GM21723 (cell line): Measurements from ENCODE around the gene APBB3.

Experiments
- ATAC-seq: cut with Tn5 transposase; IDR thresholded peaks from one replicate; pipeline ENCODE4 v1.9.1; 2021; ENCODE audit warnings: mild to moderate bottlenecking, moderate library complexity; ENCODE audit not compliant: unreplicated experiment

APBB3 gene

DNA sequence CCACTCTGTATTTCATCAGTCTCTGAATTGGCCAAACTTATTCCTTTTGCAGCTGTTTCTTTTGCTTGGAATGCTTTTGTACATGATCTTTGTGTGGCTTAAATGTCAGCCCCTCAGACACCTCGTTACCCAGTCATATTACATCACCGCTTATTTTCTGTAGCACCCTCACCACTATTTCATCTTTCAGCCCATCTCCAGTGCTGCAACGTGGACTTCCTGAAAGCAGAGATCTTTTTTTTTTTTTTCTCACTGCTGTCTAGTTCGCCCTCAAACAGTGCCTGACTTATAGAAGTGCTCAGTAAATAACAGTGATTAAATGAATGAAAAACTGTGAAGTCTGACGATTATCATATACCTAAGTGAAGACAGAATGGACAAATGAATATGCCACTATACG lies 8.0 kb downstream of the APBB3 start:
- no peak for ATAC-seq

DNA sequence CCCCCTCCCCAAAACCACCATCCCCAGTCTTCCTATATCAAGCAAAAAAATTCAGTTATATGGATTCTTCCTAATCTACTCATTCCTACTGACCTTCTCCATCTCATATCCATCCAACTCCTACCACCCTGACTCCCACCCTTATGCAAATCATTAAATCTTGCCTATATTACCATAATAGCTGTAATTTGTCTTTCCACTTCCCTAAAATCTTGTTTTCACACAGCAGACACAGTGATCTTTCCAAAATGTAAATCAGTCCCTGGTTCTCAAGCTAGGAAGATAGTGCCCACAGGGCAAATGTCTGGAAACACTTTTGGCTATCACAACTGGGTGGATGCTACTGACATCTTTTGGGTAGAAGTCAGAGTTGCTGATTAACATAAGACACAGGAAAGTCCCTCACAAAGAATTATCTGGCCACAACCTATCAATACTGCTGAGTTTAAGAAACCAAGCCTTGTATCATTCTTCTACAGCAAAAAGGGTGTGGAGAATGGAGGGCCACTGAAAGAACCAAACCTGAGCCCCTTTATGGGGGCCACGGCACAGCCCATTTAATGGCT lies 8.6 kb downstream of the APBB3 start:
- ATAC-seq: no peak

DNA sequence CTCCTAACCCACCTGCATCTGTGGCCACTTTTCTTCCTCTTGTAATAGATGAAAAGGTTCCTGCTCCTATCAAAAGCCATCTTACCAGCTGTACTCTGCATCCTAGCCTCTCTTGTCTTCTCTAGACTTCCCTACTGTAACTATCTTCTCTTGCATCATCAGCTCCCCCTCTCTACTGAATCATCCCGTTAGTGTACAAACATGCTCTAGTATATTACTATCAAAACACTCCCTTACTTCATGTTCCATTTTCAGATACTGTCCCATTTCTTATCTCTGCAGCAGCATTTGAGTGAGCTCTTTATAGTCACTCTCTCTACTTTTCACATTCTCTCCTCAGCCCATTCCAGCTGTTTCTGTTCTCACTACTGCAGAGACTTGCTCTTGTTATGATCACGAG lies 9.9 kb downstream of the APBB3 start:
- no peak for ATAC-seq

DNA sequence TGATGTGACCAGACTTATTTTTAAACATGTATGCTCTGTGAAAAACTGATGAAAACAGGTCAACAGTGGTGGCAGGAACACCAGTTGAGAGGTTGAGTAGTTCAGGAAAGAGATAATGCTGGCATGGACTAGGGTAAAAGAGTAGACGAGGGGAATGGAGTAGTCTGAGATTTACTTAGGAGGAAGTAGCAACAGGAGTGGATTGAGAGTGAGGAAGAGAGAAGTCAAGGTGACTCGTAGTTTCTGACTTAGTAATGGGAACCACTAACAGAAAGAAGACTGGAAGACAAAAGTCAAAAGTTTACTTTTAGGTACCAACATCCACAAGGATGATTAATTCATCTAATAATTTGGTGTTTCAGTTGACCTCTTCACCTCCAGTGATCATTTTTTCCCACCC lies 10.7 kb downstream of the APBB3 start:
- ATAC-seq: no peak

DNA sequence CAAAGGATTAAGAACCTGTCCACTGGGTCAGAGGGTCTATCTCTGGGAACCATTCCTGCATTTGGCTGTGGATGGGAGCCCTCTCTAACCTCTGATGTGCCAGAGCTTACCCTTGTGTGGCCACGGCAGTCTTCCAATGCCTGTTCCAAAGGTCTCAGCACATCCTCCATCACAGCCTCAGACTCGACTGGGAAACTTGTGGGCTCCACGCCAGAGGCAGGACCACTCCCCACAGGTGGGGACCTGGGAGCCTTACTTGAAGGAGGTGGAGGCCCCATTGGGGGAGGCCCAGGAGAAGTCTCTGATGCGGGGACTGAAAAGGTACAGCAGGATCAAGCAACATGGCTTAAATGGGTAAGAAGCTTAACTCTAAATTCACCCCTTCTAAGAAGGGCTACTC lies 12.5 kb downstream of the APBB3 start:
- no peak for ATAC-seq

DNA sequence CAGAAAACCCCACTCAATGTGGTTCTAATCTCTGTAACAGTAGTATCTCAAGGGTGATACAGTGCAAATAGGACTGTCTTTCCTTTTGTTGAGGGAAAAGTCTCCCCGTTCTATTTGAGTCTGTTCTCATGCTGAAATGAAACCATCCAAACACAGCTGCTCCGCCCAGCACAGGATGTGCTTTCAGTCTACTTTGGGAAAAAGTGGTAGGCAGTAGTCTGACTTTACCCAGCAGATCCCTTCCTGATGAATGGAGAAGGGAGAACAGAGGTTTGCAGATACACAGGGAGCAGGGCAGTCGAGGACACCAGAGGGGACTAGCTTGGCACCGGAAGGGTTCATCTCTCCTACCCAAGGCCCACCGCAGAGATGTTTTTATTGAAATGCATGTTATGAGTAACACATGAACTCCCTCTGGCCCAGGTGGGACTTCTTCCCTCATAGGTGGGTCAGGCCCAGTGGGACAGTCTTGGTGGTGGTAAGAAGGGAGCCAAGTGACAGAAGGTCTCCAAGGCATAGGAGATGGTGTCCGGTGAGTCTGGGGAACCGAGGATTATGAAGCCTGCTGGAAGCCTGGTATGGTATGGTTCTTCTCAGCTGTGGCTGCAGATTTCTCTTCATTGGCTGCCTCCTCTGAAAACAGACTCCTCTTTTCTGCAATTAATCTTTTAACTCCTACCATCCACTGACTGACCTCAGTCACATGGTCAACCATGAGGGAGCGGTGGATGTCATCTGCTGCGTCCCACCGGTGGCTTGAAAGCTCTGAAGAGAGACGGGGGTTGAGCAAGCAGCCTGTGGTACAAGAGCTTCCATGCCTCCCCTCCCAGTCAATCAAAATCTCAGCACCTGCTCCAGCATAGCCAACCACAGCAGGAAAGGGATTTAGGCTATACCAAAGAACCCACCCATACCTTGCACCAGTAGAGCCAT lies 14.0 kb downstream of the APBB3 start:
- ATAC-seq: no peak

DNA sequence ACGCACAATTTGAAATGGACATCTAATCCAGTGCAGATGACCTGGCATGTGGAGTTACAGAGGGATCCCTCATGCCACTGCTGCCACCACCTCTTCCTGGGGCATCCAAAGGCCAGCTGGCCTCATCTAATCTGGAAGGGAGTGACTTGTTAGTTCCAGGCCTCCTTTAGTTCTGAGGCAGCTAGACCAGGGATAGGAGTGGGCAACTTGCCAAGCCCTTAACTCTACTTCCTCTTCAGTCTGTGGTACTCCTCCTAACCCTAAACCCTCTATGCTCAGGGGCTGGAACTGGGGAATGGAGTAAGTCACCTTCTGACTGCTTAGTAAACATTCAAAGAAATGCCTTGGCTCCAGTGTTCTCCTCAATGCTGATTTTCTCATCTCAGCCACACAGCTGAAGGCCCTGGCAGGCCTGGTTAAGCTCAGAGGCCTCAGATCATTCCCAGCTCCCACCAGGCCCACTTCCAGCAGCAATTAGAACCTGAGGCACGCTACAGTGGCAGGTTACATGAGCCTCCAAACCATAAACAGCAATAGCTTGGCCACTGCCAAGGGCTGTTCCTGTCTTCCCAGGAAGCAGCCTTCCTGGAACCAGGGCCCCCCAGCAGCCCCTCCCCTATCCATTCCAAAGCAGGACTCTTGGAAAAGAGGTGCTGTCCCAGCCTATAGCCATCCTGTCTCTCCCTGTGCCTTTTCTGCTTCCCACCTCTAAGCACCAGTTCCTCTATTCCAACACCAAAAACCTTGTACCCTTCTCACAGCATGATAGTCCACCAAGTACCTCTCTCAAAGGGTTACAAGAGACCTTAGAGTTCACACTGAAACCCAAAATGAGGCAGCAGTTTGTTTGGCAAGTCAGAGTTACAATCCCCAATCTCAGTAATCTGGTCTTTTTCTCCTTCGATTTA lies 14.9 kb downstream of the APBB3 start:
- no peak for ATAC-seq

DNA sequence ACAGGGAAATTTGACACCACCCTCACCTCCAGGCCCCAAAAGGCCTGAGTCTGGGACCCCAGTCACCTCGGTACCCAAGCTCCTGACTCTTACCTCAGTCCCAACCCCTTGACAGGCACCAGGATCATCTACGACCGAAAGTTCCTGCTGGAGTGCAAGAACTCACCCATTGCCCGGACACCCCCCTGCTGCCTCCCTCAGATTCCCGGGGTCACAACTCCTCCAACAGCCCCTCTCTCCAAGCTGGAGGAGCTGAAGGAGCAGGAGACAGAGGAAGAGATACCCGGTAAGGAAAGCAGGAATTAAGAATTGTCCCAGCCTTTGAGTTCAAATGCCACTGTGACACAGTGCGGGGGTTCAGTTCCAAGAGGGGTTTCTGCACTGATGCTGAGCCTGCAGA lies 15.6 kb downstream of the APBB3 start:
- no peak for ATAC-seq

DNA sequence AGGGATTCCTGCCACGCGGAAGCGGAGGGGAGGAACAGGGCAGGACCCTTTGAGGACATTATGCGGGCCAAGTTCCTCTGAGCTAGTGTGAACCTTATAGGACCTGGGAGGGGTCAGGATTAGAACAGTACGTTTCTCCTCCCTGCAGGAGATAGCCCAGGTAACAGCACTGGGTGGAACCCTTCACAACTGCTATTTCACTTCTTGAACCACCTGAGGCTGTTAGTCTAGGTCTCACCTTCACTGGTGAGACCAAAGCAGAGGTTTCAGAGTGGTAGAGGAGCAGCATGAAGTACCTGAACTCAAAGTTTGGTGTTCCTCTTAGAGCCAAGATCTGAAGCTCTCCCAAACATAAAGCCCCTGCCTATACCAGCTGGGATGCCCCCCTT lies 16.1 kb downstream of the APBB3 start:
- no peak for ATAC-seq

DNA sequence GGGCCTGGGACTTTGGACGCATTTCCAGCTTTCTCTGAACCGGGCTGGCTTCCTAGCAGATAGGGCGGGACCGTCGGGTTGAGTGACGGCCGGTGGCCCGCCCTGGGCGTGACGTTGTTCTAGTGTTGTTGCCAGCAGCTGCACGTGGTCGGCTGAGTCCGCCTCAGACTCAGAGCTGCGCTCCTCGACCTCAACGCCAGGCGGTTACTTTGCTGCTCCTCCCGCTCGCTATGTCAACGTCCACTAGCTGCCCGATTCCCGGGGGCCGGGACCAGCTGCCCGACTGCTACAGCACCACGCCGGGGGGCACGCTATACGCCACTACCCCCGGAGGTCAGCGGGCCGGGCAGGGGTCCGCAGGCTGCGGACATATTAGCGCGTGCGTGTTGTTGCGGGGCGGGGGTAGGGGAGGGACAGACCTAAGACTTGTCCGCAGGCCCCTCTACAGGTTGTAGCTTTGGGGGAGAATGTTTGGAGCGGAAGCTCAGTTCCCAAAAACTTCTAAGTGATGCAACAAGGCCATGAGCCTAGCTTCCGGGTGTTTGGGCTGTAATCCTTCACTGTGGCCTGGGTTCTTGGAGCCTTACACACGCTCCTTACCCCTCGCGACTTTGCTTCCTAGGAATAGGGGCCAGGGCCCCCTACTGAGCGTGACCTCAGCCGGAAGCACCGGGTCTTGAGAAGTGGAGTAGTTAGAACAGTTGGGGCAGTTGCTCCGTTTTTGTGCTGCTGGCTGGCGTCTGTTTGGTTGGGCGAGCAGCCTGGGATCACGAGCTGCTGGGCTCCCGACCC lies 16.7 kb downstream of the APBB3 start, which contains the start of gene EIF4EBP3:
TSS of gene EIF4EBP3 (plus strand) at position 155 of the 792 bp plus-strand sequence. CDS start at position 231, 76 bp downstream.
- peak; percentile 98 for ATAC-seq

DNA sequence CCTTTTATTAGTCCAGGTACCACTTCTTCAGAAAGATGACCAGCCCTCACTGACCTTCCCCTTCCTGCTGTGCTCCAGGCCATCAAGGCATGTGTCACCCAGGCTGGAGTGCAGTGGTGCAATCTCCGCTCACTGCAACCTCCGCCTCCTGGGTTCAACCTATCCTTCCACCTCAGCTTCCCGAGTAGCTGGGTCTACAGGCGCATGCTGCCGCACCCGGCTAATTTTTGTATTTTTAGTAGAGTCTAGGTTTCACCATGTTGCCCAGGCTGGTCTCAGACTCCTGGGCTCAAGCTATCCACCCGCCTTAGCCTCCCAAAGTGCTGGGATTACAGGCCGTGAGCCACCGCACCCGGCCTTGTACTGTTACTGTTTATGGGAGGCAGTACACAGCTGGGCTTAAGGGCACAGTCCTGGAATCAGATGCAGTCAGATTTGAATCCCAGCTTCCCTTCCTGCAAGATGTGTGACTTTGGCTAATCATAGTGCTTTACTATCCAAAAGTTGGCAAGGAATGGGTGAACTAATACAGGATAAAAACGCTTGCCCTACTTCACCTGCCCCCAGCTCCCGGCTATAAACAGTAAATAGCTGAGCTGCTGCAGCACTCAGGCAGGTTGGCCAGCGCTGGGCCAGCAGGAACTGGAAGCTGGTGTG lies 17.4 kb downstream of the APBB3 start:
- ATAC-seq: no peak

DNA sequence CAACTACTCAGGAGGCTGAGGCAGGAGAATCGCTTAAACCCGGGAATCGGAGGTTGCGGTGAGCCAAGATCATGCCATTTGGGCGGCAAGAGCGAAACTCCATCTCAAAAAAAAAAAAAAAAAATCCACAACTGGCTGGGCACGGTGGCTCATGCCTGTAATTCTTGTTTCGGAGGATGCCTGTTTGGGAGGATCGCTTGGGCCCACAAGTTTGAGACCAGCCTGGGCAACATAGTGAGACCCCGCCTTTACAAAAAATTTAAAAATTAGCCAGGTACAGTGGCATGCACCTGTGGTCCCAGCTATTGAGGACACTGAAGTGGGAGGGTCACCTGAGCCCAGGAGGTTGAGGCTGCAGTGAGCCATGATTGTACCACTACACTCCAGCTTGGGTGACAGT lies 18.8 kb downstream of the APBB3 start:
- ATAC-seq: no peak

DNA sequence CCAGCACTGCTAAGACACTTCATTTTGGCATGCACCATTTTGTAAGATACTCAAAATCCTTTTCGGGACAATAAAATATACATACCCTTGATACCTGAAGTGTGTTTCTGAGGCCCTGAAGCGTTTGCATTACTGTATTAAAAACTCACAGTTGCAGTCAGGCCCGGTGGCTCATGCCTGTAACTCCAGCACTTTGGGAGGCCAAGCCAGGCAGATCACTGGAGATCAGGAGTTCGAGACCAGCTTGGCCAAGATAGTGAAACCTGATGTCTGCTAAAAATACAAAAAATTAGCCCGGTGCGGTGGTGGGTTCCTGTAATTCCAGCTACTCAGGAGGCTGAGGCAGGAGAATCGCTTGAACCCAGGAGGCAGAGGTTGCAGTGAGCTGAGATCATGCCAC lies 19.4 kb downstream of the APBB3 start:
- no peak for ATAC-seq

DNA sequence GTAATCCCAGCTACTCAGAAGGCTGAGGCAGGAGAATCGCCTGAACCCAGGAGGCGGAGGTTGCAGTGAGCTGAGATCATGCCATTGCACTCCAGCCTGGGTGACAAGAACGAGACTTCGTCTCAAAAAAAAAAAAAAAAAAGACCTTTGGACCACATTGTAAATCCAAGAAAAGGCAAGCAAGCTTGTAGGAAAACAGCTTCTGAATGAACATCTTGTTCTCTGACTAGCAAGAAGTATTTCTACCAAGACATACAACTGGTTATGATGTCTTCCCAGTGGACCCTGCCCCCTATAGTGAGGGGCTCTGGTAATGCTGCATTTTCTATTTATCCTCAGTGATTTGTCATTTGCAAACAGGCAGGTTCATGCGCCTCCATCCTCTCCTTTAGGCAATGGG lies 21.4 kb downstream of the APBB3 start:
- ATAC-seq: no peak

DNA sequence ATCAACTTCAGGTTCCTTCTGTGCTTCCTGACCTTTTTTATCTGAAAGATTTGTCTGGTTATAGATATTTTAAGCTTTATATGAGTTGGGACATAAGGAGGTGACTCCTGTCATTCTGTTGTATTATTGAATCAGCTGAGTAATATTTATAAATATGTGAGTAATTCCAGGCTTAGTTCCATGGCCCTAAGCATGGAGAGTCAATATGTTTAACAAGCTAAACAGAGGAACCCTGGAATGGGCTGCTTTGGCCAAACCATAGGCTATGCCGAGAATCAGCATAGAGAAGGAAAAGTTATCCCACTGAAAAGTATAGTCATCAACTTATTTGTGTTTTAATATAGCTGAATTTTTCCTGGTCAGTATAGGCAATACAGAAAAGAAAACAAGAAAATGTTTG lies 24.2 kb downstream of the APBB3 start:
- ATAC-seq: no peak

DNA sequence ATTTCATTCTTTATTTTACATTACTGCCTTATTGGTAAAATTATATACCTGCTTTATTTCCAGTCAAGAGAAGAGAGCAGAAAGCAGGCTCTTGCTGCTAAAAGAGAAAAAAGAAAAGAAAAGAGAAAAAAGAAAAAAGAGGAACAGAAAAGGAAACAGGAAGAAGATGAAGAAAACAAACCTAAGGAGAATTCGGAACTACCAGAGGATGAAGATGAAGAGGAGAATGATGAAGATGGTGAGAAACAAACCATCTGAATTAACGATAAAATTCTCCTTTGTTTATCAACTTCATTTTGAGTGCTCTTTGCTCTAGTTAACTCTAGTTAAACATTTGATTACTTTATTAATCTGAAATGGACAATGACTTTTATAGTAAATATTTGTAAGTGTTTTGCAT lies 40.4 kb downstream of the APBB3 start:
- no peak for ATAC-seq

DNA sequence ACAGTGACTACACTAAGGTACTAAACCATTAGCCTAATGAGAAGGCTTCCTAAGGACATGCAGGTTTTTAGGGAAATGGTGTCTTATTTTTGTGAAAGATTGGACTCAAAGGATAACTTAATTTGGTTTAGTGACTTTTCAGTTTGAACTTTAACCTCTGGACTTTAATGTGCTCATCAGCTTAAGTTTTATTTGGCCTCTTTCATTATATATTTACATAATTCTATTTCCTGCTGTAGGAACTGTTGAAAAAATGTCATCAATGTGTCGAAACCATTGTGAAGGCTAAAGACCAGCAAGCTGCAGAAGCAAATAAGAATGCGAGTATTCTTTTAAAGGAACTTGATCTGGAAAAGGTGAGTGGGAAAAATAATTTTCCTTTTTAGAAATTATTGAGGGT lies 51.3 kb downstream of the APBB3 start:
- ATAC-seq: no peak

DNA sequence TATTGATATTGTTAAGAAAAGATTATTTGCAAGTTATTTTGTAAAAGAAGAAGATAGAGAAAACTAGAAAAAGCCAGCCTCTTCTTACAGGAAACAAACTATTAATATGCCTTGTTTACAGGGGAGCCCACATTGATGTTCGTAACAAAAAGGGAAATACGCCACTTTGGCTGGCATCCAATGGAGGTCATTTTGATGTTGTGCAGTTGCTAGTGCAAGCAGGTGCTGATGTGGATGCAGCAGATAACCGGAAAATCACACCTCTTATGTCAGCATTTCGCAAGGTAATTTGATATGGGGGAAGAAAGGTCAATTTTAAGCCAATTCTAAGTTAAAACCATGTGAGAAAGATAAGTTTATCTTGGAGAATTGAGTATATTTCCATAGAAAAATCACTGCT lies 54.5 kb downstream of the APBB3 start:
- ATAC-seq: no peak
